ENCODE measurements around the gene PDE6C. TPM values are rescaled to one million over a fixed set of nuclear protein-coding genes. Genes with fewer than 3 reads are reported as not detected.
A peak's percentile ranks its signal among the peaks of the same experiment; 100 is the strongest.

Gene PDE6C
- total RNA-seq, 1 donor from 2014 or later = not detected

DNA sequence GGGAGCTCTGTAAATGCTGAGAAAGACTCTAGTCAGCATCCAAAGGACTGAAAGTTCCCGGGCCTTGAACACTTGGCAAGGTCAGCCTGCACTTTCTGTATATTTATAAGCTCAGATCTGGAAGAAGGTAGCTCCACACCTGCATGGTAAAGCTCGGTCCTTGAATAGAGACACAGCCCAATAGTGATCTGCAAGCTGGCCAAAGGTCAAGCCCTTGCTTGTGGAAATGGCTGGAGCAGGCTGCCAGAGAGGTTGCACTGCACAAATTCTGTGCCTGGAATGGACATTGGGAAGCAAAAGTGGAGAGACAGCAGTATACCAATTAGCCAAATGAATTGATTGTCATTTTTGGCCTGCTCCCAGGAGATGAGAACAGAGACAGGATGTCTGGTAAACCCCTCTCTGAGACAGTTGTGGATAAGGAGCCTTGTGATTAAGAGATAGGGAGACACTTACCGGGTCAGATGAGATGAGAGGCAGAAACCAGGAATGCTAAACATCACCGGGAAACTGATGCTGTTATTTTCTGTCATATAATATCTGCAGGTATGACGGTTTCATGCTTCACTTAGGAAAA is 98.1 kb downstream of the PDE6C start:
- DNase-seq (ENCODE audit: low spot score in 2 of 2, unreplicated experiment in 2 of 2) = no peak
- Mint-ChIP-seq H3K27ac (peak overlapping the region; percentile 50), H3K9me3 (no peaks in the 10 kb centered on the region), H3K36me3 (no peaks in the 10 kb centered on the region), H3K4me3 (no peak overlapping the region), H3K4me1 (peaks cover 13% of the 10 kb centered on the region), H3K27me3 (ENCODE audit: low read depth) (no peaks in the 10 kb centered on the region)
- TF ChIP-seq, protein P1, sequence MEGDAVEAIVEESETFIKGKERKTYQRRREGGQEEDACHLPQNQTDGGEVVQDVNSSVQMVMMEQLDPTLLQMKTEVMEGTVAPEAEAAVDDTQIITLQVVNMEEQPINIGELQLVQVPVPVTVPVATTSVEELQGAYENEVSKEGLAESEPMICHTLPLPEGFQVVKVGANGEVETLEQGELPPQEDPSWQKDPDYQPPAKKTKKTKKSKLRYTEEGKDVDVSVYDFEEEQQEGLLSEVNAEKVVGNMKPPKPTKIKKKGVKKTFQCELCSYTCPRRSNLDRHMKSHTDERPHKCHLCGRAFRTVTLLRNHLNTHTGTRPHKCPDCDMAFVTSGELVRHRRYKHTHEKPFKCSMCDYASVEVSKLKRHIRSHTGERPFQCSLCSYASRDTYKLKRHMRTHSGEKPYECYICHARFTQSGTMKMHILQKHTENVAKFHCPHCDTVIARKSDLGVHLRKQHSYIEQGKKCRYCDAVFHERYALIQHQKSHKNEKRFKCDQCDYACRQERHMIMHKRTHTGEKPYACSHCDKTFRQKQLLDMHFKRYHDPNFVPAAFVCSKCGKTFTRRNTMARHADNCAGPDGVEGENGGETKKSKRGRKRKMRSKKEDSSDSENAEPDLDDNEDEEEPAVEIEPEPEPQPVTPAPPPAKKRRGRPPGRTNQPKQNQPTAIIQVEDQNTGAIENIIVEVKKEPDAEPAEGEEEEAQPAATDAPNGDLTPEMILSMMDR (IDR thresholded peaks at IDR 0.05; ENCODE audit: unreplicated experiment) = no peak

DNA sequence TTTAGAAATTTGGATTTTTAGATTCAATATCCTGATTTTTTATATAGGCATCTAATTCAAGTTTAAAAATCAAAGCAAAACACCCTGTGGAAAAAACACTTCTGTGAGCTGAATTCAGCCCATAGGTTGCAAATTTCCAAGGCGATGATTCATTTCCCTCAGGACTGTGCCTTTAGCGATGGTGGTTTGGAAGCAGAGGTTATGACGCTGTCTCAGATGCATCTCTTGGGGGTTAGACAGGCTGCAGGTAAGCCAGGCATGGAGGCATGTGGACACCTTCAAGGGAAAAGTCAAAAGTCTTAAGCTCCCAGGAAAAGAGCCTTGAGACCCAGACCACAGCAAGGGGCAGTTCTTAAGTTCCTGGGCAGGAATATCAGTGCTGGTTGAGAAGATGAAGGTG is 99.6 kb downstream of the PDE6C start:
- DNase-seq (ENCODE audit: low spot score in 2 of 2, unreplicated experiment in 2 of 2) = no peak
- no peak overlapping the region for H3K27ac Mint-ChIP-seq
- no peaks in the 10 kb centered on the region for H3K9me3 Mint-ChIP-seq
- no peak overlapping the region for H3K4me3 Mint-ChIP-seq
- H3K36me3 Mint-ChIP-seq = no peaks in the 10 kb centered on the region
- no peaks in the 10 kb centered on the region for H3K27me3 Mint-ChIP-seq (ENCODE audit: low read depth)
- TF ChIP-seq, protein P1 (IDR thresholded peaks at IDR 0.05; ENCODE audit: unreplicated experiment) = no peak
- peaks cover 13% of the 10 kb centered on the region for H3K4me1 Mint-ChIP-seq

DNA sequence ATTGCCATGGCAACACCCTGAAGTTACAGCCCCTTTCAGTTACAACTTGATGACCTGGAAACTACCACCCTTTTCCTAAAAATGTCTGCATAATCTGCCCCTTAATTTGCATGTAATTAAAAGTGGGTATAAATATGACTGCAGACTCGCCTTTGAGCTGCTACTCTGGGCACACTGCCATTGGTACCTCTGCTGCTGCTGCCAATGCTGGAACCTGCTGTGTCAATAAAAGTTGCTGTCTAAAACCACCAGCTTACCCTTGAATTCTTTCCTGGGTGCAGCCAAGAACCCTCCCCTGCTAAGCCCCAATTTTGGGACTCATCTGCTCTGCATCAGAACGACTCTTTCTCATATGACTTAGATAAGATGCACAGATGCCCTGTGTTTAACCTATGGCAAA is 100.3 kb downstream of the PDE6C start:
- Mint-ChIP-seq H3K4me3 (no peak overlapping the region), H3K27me3 (ENCODE audit: low read depth) (no peaks in the 10 kb centered on the region), H3K36me3 (no peaks in the 10 kb centered on the region), H3K27ac (no peak overlapping the region), H3K9me3 (no peaks in the 10 kb centered on the region), H3K4me1 (peaks cover 13% of the 10 kb centered on the region)
- TF ChIP-seq, protein P1 (IDR thresholded peaks at IDR 0.05; ENCODE audit: unreplicated experiment) = no peak
- DNase-seq (ENCODE audit: low spot score in 2 of 2, unreplicated experiment in 2 of 2) = no peak

- TF ChIP-seq, protein P1 (IDR thresholded peaks at IDR 0.05; ENCODE audit: unreplicated experiment) = no peak
- Mint-ChIP-seq H3K9me3 (no peaks in the 10 kb centered on the region), H3K4me3 (no peak overlapping the region), H3K27me3 (ENCODE audit: low read depth) (peaks cover 9% of the 10 kb centered on the region), H3K4me1 (peaks cover 10% of the 10 kb centered on the region), H3K27ac (no peak overlapping the region), H3K36me3 (no peaks in the 10 kb centered on the region)
- DNase-seq (ENCODE audit: low spot score in 2 of 2, unreplicated experiment in 2 of 2) = no peak
Measured at GRCh38 chr10:93715345-93715744, 103.0 kb downstream of the PDE6C start.

Other genes starting within 250 kb of the PDE6C start
- 53.3 to 58.5 TPM (median 56.0 TPM) in 3 replicates for gene MYOF, start 130.2 kb upstream of the PDE6C start, total RNA-seq
- 6.0 to 6.3 TPM (median 6.0 TPM) in 3 replicates for gene CEP55, start 115.9 kb upstream of the PDE6C start, total RNA-seq
- gene FFAR4, start 45.9 kb upstream of the PDE6C start, total RNA-seq = not detected in 3 replicates
- gene RBP4, start 11.3 kb upstream of the PDE6C start, total RNA-seq = 0.54 to 0.91 TPM (median 0.66 TPM) in 3 replicates
- gene FRA10AC1, start 90.1 kb downstream of the PDE6C start, total RNA-seq = 23.4 to 27.0 TPM (median 24.2 TPM) in 3 replicates
- 0.13 to 0.59 TPM in 2 of 3 replicates, not detected in the other for gene LGI1, start 145.4 kb downstream of the PDE6C start, total RNA-seq